Suppressor macrophage treated with lipopolysaccharide for 4 hours (primary cell): ENCODE data around the gene ADAMTS18.
"Not testable (repeated sequence)": the region's sequence is repeated elsewhere in the genome, so short reads cannot be mapped to it uniquely, and the experiment has no call there.

Experiments
- DNase-seq: peaks from one replicate; pipeline ENCODE4 v3.0.0-alpha.2; 2020

The ADAMTS18 gene, protein sequence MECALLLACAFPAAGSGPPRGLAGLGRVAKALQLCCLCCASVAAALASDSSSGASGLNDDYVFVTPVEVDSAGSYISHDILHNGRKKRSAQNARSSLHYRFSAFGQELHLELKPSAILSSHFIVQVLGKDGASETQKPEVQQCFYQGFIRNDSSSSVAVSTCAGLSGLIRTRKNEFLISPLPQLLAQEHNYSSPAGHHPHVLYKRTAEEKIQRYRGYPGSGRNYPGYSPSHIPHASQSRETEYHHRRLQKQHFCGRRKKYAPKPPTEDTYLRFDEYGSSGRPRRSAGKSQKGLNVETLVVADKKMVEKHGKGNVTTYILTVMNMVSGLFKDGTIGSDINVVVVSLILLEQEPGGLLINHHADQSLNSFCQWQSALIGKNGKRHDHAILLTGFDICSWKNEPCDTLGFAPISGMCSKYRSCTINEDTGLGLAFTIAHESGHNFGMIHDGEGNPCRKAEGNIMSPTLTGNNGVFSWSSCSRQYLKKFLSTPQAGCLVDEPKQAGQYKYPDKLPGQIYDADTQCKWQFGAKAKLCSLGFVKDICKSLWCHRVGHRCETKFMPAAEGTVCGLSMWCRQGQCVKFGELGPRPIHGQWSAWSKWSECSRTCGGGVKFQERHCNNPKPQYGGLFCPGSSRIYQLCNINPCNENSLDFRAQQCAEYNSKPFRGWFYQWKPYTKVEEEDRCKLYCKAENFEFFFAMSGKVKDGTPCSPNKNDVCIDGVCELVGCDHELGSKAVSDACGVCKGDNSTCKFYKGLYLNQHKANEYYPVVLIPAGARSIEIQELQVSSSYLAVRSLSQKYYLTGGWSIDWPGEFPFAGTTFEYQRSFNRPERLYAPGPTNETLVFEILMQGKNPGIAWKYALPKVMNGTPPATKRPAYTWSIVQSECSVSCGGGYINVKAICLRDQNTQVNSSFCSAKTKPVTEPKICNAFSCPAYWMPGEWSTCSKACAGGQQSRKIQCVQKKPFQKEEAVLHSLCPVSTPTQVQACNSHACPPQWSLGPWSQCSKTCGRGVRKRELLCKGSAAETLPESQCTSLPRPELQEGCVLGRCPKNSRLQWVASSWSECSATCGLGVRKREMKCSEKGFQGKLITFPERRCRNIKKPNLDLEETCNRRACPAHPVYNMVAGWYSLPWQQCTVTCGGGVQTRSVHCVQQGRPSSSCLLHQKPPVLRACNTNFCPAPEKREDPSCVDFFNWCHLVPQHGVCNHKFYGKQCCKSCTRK (N-terminal part only)

DNA sequence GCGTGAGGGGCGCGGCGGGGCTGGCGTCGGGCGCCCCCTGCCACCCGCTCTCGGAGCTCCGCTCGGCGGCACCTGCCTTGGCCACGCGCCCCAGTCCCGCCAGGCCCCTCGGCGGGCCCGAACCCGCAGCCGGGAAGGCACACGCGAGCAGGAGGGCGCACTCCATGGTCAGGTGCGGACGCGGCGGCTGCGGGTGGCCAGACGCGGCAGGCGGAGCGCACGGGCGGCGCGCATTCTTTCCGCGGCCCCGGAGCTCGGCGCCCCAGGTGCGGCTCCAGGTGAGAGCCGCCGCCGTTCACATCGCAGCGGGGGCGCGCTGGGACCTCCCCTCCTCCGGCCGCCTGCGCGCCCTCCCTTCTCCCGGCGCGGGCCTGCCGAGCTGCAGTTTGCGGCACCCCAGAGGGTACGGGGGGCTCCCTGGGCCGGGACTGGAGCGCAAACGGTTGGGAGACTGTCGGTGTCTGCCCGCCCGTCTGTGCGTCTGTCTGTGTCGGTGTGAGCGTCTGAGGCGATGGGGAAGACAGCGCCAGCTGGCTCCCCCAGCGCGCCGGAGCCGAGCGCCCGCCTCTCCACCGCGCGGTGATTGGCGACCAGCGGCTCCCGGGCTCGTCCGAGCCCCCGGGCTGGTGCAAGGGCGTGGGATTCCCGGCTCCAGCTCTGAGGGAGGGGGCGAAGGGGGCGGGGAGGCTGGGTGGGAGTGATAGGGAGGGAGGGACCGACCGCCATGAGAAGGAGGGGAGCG lies at the start of gene ADAMTS18:
TSS of gene ADAMTS18 (minus strand) at position 505 of the 742 bp plus-strand sequence. CDS start at position 166, 339 bp downstream.
- no peak for DNase-seq

DNA sequence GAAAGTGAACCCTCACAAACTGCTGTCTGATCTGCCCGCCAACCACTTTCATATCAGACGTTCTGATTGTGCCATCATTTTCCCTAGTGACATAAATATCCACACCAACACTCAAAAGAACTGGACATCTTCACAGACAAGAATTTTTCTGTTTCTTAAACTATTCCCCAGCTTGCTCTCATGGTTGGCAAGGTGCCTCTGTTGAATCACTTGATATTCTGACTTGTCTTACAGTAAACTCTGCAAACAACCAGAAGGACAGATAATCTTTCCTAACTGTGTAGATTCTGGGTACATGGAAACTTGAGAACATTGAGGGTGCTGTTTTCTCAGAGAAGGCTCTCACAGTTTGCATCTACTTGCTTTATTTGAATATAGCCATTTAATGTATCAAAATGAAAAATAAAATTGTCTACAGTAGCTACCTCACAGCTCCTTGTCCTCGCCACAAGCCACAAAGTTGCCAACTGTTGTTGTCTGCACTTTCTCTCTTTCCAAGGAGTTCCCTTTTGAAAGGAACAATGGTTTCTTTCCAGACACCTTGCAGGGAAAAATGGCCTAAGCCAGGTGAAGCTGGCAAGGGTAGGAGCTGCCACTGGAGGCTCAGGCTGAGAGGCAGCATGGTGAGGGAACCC lies 46.0 kb upstream of the ADAMTS18 start:
- DNase-seq: no peak

DNA sequence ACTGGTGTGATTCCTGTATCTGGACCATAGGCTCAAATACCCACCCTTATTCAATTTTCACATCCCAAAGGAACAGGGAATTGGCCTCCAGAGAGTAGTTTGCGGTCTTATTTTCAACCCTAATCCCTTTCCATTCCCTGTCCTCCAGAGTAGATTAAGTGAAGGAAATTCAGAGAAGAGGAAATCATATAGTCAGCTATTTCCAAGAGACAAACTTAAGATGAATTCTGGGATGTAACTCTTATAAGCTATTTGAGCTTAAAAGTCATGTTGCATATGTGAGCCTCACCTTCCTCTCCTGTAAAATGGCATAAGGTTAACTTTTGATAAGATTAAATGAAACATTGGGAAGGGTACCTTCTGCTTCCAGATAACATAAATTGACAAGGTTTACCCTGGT lies 37.4 kb upstream of the ADAMTS18 start:
- DNase-seq: no peak

DNA sequence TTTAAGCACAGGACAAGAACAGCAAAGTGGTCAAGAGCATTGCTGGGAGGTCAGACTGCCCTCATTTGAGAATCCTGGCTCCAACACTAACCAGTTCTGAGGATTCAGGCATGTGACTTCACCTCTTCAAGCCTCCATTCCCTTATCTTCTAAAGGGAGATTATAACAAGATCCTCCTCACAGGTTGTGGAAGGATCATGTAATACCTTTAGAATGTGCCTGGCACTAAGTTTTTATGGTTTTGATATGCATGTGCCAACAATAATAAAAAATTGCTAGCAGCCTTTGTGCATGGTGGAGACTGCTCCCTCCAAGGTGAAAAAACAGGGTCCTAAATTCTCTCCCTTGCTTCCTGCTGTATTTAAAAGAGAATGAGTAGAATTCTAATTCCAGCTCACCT lies 36.0 kb upstream of the ADAMTS18 start:
- no peak for DNase-seq

DNA sequence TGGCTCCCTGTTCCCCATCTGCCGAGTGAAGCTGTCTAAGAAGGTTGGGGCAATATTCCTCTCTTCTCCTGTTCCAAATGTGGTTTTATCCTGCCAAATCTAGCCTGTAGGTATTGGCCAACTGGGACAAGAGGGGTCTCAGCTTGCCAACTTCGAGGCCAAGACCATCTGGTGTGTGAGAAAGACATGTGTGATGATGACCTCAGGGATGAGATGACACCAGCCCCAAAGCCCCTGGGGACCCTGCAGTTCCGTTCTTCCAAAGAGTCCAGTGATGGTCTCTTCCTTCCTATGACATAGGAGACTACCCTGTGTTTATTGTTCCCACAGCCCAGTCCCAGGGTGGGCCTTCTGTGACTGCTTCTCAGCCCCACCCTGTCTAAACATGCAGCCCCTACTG lies 34.8 kb upstream of the ADAMTS18 start:
- no peak for DNase-seq

DNA sequence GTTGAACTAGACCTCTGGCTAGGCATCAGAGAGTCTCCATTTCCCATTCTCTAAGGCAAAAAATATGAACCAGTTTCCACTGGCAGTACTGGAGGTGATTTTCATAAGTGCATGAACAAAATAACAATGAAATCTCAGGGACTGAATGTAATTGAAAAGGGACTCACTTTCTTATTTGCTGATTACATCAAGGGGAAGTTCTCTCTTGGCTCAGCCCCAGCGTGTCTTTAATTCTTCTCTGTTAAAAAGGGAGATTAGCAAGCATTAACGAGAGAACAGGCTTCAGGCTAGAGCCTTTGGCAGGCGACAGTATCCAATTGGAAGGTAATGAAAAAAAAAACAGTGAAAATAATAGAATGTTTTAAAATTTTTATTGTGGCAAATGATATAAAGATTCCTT lies 34.0 kb upstream of the ADAMTS18 start:
- DNase-seq: no peak

DNA sequence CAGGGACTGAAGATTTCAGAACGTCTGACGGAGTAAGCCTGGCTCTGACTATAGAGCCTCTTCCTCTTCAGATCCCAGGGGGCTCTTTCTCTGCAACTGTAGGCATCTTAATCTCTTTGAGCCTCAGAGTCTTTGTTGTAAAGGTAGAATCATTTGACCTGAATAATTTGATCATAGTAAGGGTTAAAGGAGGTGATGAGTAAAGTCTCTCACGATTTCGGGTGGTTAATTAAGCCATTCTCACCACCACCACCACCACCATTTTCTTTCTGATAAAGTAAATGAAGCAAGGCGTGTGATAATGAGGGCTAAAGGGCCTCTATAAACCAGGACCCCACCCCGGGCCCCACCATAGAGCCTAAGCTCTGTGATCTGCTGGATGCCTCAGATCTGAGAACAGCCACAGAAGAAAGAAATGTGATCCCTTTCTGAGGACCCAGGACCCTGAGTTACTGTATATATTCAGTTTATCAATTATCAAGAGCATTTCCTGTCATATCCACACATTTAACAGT lies 33.0 kb upstream of the ADAMTS18 start:
- DNase-seq: no peak

DNA sequence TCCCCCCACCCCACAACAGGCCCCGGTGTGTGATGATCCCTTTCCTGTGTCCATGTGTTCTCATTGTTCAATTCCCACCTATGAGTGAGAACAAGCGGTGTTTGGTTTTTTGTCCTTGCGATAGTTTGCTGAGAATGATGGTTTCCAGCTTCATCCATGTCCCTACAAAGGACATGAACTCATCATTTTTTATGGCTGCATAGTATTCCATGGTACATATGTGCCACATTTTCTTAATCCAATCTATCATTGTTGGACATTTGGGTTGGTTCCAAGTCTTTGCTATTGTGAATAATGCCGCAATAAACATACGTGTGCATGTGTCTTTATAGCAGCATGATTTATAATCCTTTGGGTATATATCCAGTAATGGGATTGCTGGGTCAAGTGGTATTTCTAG lies 28.8 kb upstream of the ADAMTS18 start:
- DNase-seq: not testable (repeated sequence)

DNA sequence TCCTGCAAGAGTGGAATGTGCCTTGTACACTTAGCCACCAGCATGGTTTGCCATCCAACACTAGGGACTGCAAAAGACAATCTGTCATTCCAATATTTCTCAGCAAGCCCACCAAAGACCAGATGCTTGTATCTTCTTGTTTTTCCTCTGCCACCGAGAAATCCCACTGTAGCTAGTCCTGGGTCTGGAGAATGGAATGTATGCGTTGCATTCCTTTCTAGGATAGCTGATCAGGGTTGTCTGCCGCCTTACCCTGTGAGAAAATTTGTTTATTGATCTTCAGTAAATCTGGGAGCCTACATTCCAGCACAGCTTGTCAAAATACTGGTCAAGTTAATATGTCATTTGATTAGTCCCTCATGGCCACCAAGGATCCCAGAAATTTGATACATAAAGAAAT lies 28.1 kb upstream of the ADAMTS18 start:
- DNase-seq: no peak

DNA sequence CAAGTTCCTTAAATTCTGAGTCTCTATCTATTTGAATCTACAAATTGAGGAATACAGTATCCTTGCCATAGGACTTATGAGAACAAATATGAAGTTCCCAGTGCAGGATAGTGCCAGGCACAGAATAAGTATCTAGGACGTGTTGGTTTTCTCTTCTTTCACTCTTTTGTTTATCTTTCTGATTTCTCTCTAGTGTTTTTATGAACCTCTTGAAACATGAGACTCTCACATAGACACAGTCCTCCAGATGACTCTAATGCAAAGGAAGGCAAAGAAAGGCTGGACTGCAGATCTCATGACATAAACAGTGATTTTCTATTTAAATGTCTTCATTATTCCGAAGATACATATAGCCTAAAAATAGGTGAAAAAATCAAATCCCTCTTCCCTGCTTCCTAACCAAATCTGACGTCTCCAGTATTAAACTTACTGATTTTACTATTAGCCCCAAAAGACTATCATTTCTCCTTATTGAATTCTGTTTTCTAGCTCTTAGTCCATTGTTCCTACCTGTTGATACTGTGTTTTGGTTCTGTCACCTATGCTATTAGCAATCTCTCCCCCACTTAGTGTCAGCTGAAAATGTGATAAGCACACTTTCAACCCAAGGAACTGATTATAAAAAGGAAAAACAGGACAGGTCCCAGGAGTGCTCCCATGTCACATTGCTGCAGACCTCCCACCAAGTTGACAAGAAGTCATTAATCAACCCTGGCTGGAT lies 24.9 kb upstream of the ADAMTS18 start:
- DNase-seq: no peak

DNA sequence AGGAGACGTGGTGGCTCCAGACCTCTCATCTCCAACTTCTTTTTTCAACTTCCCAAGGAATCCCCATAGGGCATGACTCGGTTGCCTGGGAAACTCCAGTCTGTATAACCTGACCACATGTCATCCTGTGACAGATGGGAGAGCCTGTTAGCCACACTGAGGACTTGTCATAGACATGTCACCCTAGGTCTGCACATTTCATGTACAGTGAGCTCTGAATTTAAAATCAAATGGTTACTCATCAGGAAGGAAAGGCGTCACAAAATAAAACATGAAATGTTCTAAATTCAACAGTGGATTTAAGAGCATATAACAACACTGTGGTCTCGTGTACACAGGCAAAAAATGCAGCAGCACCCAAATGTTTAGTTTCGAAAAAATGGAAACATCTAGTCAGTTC lies 22.2 kb upstream of the ADAMTS18 start:
- no peak for DNase-seq

DNA sequence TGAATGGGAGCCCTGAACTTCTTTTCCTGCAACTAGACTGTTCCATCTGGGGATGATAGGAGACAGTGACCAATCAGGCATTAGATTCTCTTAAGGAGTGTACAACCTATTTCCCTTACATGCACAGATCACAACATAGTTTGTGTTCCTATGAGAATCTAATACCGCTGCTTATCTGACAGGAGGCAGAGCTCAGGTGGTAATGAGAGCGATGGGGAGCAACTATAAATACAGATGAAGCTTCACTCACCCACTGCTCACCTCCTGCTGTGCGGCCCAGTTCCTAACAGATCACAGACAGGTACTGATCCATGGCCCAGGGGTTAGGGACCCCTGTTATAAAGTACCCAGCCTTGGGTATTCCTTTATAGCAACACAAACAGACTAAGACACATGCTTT lies 17.4 kb upstream of the ADAMTS18 start:
- no peak for DNase-seq

DNA sequence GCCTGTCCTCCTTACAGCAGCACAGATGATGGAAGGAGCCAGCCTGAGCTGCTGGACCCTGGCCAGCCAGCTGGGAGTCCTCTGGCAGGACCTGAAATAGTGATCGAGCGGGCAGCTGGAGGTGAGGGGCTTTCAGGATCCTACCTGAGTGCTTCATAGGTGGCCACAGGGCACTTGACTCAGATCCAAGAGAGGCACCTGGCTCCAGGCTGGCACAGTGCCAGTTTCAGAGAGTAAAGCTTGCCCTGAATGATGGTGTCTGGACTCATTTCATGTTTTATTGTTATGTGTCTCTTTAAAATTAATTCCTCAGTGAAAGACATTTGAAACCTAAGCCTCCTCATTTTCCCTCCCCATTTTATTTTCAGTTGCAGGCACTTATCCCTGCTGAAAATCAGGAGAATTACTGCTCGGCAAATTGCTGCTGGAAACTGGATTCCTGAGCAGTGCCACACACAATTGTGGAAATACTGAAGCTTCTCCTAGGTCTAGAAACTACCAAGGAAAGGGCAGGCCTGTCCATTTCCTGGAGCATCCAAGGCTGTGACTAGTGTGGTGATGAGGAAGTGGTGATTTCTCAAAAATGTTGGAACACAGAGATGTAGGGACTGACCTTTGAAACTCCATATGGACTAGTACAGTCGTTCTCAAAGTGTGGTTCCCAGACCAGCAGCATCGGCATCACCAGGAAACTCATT lies 16.1 kb upstream of the ADAMTS18 start:
- no peak for DNase-seq

DNA sequence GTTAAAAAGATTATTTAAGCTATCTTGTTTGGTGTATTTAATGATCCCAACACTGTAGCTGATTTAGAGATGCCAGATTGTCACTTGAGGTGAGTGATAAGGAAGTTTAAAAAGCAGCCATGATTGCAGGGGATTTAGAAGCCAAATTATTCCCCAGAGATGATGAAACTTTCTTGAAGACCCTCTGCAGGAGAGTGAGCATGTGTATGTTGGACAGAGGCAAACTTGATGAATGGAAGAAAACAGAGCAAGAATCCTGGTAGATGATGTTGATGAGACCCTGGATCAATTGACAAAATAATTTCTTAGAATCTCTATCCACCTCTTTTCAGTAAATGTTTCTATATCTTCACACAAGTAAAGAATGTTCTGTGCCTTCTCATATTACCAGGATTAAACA lies 14.4 kb upstream of the ADAMTS18 start:
- DNase-seq: no peak

DNA sequence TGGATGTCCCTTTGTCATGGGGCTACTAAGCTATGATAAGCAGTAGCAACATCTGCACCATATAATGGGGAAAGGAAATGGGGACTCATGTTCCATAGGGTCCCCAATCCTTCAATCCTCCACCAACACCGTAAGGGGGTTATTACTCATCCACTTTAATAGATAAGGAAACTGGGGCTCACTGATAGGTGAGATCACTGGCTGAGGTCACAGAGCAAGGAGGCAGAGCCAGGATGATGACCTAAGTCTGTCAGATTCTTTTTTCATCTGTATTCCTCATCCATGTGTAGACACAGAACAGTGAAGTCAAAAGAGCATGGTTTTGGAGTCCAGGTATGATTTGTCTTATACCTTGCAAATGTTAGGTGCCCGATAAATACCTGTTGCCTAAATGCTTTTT lies 10.5 kb upstream of the ADAMTS18 start:
- DNase-seq: no peak

DNA sequence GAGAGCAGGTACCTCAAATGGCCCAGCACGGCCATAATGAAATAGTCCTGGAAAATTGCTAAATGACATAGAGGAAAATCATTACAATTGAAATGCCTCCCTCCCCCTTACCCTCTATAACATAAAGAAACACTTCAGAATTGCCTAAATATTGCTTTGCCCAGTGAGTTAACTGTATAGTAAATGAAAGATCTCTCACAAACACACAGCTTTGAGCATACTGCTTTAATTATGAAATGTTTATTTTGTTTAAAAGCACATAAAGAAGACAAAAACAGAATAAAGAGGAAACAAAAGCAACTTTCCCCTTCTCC lies 9.3 kb upstream of the ADAMTS18 start:
- no peak for DNase-seq

DNA sequence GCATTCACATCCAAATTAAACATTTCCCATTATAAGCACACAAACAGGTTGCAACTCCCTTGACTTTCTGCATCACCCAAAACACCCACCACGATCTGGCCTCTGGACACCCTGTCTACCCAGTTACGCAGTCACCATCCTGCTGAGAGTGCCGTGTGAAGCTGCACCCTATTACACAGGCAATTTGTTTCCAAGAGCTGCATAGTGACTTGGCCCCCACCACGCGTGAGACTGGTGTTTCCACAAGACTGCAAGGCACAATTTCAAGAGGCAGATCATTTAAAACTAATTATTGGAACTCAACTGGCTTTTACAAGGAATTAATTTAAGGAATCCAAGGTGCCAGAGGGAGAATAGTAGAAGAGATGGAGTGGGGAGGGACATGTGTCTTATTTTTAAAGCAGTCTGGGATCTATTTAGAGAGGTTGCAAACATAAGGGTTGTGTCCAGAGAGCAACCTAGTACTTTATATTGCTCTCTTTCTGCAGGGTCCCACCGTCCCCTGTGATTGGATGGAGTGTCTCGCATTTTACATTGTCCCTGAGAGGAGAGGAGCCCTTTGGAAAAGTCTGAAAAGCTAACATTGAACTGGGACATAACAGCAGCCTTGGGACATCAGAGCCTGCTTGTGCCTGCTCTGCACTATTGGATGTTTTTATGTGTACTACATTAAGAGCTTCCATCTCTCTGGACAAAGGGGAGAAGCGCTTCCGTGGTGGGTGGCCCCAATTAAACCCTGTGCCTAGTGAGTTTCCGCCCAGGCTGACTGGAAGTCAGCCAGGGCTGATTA lies 8.7 kb upstream of the ADAMTS18 start:
- DNase-seq: no peak

DNA sequence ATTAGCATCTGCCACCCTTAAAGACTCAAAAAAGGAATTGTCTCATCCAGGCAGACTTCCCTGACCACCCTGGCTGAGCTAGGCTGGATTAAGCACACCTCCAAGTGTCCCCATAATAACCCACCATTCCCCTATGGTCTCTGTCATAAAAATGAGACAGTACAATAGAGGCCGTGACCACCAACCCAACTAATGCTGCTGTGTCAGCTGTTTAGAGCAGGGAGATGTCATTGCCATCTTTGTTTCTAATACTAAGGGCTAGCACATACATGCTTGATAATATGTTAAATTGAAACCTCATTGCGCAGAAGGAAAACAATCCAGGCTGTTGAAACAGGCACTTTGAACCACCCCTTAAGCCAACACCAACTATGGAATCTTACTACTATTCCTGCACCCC lies 7.2 kb upstream of the ADAMTS18 start:
- no peak for DNase-seq

DNA sequence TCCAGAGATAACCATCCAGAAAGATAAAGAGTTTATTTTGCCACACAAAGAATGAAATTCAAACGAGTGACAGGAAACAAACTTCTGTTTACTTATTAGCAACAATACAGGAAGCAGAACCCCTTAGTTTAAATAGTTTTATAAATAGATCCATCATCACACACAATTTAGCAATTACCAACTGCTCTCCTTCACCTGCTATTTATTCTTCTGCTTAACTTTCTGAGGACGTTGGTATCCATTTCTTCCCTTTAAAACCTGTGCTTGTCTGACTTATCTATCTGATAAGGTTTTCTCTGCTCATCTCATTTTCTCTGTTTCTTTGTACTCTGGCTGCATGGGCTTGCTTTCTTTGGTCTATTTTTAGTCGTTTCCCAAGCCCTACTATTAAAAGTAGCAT lies 4.3 kb upstream of the ADAMTS18 start:
- DNase-seq: no peak

DNA sequence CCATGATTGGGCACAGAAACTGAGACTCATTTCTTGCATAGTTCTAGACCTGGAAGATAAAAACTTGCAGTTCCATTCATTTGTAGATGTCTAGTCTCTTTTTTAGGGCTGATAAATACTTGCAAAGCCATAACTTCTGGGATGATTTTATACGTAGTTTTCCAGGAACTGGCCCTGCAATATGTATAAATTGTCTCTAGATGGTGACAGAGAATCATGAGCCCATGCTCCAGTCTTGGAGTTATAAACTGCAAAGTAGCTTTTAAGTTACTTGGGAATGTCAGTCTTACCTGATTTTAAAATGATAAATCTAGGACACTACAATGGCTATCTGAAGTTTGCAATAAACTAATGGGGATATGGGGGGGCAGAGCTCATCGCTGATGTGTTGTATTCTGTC lies 3.0 kb upstream of the ADAMTS18 start:
- DNase-seq: no peak
